Right lung (tissue), 5 donors: ENCODE measurements around the gene PTCD3. TPM values are rescaled to one million over a fixed set of nuclear protein-coding genes. Genes with fewer than 3 reads are reported as not detected.

ENCODE experiments used
- DNase-seq, 2 donors: peaks; one replicate each; pipeline ENCODE4 v3.0.0-alpha.2; 2013
- polyA plus RNA-seq, 5 donors: library from polyadenylated mRNA; unstranded; fragments of 120-200 nt; gene quantifications; one replicate each; pipeline versions ENCODE4 v1.2.1 to v1.2.3, GENCODE V29; 2013; ENCODE audit warnings: inconsistent platforms in 1 of 5, low replicate concordance in 1 of 5; ENCODE audit not compliant: insufficient read length in 5 of 5, insufficient read depth in 1 of 5

Gene PTCD3
- polyA plus RNA-seq, 5 donors: 92.3 to 198 (median 162) TPM

DNA sequence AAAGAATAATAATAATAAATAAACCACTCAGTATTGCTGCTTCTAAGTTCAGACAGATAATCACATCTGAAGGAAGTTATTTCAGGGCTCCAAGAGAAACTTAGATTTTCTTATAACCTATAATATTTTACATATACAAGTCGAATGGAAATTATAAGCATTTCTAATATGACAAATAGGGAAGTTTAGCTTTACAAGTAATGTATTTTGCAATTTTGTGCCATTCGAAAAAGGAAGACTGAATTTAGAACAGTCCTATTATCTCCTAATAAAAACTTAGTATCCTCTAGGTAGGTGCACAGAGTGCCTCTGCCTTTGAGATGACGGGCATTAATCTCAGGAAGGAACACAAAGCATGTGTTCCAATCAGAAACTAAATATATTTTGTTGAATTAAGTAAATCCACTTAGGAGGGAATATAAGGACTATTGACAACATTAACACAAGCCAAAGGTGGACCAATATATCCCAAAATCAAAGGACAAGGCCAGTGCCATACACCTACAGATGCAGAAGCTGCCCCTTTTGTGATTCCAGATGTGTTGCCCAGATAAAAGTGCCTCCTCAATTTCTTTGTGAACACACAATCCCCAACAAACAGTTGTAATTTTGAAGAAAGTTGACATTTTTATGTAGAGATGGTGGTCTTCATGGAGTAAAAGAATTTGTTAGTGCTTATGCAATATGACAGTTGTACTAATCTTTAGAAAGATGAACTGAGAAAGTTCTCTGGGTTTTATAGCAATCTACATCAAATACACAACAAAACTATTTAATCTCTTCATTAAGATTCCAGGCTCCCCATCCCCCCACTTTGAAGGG, 36.6 kb downstream of the PTCD3 start:
- DNase-seq: no peak

DNA sequence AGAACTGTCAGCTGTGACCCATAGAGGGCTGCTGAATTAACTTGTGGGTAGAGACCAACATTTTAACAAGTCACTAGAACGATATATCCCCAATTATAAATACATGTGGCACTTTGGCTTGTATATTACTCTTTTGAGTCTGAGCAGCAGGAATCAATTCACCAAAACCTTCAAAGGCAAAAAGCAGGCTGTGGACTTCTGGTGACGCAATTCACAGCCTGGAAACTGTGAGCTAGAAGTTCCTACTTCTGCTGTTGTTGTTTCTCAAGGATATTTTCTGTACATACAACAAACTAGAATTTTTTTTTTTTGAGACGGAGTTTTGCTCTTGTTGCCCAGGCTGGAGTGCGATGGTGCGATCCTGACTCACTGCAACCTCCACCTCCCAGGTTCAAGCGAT, 37.3 kb downstream of the PTCD3 start:
- no peak for DNase-seq

DNA sequence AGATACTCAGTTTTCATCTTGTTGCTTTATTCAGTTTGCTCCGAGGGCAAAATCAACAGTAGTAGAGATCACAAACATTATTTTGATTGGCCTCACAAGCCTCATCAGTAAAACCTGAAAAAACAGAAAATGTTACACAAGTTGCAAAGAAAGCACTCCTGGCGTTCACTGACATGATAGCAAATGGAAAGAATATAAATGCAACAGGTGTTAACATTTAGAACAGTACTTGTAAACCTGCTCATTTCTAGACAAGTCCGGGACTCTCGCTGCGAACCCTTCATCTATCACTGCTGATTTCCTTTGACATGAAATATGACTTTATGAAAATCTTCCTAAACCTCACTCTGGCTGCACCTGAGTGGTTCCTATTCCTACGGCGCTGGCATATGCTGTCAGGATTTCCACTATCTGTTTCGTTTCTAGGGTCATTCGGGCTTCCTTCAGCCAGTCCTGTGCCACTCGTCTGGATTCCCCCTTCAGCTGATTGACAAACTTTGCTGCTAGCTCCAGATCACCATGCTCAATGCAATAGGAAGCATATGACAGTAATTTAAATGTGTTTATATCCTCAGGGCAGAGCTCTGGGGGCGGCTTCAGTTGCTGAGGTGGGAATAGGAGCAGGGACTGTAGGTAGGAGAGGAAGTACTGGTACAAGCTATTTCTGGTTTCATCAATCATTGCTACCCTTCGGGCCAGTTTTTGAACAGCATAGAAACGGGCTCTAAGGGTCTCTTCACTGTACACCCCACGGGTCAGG, 38.1 kb downstream of the PTCD3 start:
- no peak for DNase-seq

DNA sequence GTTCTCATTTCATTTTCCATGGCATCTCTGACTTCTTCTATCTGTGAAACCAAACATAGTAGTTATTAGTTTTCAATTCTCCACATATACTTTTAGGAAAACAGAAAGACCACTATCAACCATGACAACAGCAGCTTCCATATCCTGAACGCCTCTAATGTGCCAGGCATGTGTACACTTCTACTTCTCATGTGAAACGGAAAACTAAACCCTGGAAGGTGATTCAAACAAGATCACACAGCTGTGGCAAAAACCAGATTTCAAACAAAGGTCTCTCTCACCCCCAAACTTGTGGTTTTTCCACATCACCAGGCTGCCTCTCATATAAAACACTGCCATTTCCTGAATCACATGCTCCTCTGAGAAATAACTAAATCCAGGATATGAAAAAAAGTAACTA, 41.8 kb downstream of the PTCD3 start:
- DNase-seq: no peak

DNA sequence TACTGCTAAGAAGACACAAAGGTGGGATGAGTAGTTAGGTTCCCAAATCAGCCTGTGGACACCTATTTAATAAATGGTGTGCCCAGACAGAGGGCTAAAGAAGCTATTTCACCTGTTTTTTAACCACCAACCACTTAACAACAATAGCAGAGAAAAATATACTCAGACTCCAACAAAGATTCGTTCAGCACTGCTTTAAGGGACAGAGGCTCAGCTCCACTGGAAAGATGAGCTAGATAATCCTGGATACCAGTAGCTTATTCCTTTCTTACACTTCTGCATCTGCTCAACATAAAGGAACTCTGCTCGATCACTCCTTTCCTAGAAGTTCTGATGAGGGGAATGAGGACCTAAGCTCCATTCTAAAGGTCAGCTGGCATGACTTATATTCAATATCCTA, 44.5 kb downstream of the PTCD3 start:
- DNase-seq: no peak

DNA sequence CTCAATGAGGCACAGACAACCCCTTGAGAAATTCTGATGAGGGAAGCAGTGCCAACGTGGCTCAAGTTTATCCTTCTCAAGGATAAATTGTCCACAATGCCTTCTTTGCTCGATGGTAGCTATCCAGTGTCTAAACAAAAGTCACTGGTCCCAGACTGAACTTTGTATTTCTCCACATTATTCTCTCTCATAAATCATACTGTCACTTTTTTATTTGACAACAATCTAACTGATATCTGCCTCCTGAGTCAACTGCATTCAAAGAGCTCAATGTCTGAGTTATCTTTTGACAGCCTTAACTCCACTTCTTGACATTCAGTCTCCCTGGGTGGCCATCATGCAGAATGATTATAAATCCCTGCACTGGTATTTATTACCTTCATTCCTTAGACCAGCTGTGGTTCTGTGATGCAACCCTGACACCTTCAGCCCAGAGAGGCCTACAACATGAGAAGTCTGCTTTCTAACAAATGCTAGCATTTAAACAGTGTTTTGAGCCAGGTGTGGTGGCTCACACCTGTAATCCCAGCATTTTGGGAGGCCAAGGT, 51.0 kb downstream of the PTCD3 start:
- no peak for DNase-seq

DNA sequence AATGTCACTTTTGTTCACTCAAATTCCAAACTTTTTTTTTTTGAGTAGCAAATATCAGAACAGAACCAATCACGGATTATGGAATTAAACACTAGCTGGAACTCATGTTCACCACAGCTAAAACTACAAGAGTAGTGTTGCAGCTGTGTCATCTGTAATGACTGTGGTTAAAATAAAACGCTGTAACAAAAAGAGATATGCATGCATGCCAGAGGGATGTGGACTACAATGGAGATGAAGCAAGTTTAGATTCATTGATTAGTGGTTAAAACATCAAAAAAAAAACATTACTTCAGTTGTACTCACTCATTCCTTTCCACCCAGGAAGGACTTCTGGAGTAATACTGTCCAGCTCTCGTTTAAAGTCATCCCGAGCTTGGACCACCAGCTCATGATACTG, 52.3 kb downstream of the PTCD3 start:
- DNase-seq: no peak

DNA sequence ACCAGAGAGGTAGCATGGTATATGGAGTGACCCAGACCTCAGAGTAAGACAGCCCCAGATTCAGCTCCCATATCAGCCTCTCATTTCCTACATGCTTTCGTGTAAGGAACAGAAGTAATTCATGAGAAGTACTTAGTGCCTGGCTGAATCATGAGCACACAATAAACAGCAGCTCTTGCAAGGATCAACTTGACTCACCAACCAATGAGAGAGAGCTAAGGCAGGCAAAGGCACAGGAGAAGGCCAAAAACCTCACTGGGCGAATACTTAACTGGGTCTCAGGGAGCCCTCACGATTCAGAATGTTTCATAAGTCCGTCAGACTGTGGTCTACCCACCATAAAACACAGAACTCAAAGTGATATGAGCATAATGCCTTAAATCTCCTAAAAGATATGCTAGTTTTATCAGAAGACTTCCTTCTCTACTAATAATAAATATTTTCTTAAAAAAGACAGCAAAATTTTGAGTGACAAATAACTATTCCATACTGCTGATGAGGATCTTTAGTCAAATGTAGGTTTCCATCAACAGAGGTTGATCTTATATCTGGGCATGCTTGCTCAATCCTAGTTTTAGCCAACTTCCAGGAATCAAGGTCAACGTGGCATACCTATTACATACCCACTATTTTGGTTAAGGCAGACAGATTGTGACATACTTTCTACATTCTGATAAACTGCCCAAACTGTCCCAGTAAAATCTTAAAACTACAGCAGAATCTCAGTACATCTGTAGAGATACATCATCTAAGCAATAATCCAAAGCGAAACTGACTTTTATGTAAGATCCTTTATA, 54.3 kb downstream of the PTCD3 start:
- DNase-seq: no peak

DNA sequence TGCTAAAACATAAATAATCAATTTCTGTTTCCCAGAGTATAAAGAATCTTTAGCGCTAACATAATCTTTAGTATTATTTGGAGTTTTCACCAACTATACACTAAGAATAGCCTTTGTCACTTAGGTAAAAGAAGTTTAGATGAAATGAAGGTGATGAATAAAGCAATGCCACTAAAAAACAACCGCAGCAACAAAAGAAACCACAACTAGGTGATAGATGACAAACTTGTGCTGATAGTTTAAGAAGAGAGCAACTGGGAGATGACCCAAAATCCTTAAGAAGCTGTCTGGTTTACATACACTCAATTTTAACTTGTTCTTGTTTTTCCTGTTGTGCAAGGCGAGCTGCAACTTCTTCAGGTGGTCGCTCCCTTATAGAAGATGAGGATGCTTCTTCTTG, 64.4 kb downstream of the PTCD3 start:
- DNase-seq: no peak

DNA sequence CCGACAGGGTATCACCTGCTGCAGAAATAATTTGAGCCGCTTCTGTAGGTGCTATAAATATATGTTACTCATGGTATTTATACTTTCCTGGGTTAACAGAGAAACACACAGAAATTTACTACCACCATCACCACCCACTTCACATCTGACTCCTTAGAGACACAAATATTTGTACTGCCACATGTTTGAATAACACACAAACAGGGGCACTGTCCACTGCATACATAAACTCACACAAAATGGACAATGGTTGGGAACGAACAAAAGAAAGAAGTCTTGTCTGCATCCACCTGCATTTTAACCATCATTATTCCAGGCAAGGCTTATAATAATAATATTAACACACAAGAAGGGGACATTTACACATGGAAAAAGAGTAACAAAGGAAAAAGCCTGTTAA, 65.3 kb downstream of the PTCD3 start:
- no peak for DNase-seq

DNA sequence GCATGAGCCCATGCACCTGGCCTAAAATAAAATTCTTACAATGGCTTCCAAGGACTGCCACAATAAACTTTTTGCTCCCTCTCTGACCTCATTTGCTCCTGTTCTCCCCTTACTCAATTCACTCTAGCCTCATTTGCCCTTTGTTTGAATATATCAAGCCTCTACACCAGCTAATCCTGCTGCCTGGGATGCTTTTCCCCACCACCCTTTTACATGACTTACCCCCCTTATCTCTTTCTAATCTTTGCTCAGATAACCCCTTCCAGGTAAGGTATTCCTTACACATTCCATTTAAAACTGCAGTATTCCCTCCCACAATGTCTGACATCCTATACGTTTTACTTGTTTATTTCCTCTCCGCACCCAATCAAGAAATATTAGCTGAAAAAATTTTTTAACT, 66.6 kb downstream of the PTCD3 start:
- no peak for DNase-seq

DNA sequence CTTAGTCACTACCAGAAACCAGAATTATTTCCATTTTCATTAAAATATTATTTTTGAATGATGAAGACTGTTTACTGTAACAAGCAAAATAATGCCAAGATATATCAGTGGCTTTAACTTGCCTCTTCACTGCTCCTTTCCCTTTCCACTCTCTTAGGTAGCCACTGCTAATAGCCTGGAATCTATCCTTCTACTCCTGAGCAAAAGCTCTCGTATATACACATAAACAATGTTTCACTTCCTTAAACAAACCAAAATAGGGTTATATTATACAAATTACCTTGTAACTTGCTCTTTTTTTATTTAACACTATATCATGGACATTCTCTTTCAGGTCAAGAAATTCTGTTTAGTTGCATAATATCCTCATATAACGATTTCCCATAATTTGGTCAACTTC, 68.4 kb downstream of the PTCD3 start:
- no peak for DNase-seq

DNA sequence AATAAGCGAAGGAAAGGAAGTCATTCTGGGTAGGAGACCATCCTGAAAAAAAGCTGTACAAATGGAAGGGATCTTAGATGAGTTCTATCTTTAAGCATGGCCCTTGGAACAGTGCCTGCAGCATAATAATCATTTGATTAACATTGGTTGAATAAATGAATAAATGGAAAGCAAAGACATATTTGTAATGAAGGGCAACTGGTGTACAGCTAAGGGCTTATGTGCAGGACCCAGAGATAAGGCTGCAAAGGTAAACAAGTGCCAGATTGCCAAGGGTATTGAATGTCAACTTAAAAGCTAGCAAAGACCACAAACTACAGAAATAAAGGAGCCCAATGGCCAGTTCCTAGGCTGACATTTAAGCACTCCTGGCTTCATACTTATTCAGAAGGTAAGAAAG, 69.8 kb downstream of the PTCD3 start:
- no peak for DNase-seq

DNA sequence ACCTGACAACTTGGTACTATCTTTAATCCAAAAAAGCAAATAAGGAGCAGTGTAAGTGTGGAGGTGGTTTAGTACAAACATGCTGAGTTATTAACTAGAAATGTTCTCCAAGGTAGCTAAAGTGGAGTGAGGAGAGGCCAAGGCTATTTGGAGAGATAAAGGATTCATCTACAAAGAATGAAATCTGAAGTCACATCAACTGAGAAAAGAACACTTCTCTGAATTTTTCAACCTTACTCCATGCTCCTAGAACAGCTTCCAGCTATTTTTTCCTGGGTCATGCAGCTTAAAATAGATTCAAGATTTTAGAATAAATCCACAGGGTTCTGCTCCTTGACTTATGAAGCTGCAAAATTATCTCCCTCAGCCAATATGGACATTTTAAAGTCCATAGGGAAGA, 70.6 kb downstream of the PTCD3 start:
- no peak for DNase-seq

DNA sequence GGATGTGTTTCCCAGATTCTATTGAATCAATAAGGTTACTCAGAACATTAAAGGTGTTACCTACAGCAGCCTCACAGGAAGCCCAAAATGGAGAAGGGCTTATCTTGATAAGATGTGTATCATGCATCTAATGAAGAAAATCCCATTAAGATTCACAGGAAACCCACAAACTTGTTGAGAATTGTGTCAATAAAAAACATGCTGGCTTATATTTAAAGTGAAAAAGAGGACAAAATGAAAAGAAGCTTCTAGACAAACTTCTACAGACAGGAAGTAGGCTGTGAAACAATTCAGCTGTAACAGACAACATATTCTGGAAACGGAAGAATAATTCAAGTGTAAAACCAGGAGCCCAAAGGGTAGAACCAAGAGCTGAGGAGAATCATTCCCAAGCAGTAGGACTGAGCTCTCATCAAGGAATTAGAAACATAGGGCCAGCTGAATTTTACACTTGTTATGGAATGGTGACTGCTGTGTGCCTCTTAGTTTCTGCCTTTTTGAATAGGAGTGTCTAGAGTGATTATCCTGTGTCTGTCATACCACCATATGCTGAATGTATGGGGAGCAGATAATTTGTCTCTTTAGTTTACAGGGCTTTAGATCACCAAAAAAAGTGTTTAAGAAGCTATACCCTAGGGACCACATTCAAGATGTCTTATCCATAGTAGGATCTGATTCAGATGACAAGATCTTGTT, 79.6 kb downstream of the PTCD3 start:
- no peak for DNase-seq

DNA sequence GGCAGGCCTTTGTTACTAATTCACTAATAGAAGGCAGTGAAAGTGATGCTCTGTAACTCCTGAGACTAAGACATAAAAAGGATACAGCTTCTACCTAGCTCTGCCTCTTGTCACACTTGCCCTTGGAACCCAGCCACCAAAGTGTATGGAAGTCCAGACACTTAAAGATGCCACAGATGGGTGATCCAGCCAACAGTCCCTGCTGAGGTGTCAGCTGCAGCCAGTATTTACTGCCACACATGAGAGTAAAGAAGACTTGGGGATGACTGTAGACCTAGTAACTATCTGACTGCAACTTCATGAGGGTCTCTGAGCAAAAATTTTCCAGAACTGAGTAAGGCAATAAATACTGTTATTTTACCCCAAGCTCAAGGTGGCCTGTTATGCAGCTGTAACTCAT, 80.4 kb downstream of the PTCD3 start:
- no peak for DNase-seq

DNA sequence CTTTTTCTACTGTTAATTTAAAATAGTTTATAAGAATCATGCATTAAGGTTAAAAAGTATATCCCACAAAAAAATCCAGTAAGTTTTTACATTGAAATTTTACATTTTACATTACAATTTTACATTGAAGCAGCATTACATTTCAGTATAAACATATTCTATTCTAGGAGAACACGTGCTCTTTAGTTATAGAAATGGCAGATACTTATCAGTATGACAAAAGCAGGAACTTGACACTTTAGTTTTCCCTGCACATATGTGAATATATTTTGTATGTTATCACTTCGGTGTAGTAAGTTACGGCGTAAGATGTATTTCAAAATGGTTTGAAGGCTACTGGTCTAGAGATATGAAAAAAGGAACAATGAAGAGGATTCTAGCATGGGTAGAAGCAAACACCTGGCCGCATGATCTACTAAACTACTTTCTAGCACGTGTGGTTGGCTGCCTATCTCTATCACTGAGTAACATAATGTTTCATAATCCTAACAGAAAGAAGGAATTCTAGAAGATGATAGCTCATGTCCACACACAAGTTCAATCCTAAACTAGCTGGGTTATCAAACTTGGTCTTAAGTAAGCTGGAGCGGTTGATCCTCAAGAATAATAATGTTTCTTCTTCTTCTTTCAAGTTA, 83.9 kb downstream of the PTCD3 start:
- no peak for DNase-seq
